K562 (cell line): ENCODE results near the gene ARHGAP28. TPM values are rescaled to one million over a fixed set of nuclear protein-coding genes. Genes with fewer than 3 reads are reported as not detected.

Source experiments
- COPS2 ChIP-seq: fragments of 450-650 bp; conservative IDR thresholded peaks from 2 replicates; pipeline ENCODE4 v1.6.1; 2016; ENCODE audit warnings: mild to moderate bottlenecking, moderate library complexity
- EP300 ChIP-seq: IDR thresholded peaks from 2 replicates; pipeline ENCODE4 v1.6.1; 2012; ENCODE audit warnings: low read length, improper control_type of control experiment
- FOSL1 ChIP-seq: fragments of 200-800 bp; sonication (Bioruptor generic); conservative IDR thresholded peaks from 2 replicates; pipeline ENCODE4 v1.6.1; 2016; ENCODE audit warnings: missing genetic modification characterization, missing compliant biosample characterization
- HDAC3 ChIP-seq: fragments of 450-650 bp; IDR thresholded peaks from 2 replicates; pipeline ENCODE4 v1.6.1; 2018; ENCODE audit warnings: borderline replicate concordance, mild to moderate bottlenecking, moderate library complexity; ENCODE audit not compliant: partially characterized antibody
- MEIS2 ChIP-seq: fragments of 450-650 bp; IDR thresholded peaks from 2 replicates; pipeline ENCODE4 v1.6.1; 2014; ENCODE audit warnings: mild to moderate bottlenecking; ENCODE audit not compliant: partially characterized antibody
- MLLT1 ChIP-seq, 2 experiments: fragments of 450-650 bp; IDR thresholded peaks; 2 replicates each; pipeline ENCODE4 v1.6.1; 2016
- NRF1 ChIP-seq, 2 experiments: fragments of 450-650 bp; IDR thresholded peaks in 1 of 2; conservative IDR thresholded peaks in 1 of 2; 2 replicates each; pipeline ENCODE4 v1.6.1; 2014; ENCODE audit warnings: mild to moderate bottlenecking in 2 of 2
- SIRT6 ChIP-seq: IDR thresholded peaks from one replicate; pipeline ENCODE4 v1.6.1; 2012; ENCODE audit warnings: low read depth, mild to moderate bottlenecking, control low read depth, inconsistent platforms, low read length, moderate library complexity
- SMAD2 ChIP-seq: fragments of 150-350 bp; IDR thresholded peaks from 2 replicates; pipeline ENCODE4 v1.6.1; 2014; ENCODE audit warnings: low read depth, mild to moderate bottlenecking, low read length
- SRSF9 ChIP-seq: fragments of 200-400 bp; formaldehyde crosslinking; IDR thresholded peaks from 2 replicates; pipeline ENCODE4 v1.6.1; 2017; ENCODE audit warnings: low read depth, low read length, borderline replicate concordance
- SUPT5H ChIP-seq: fragments of 450-650 bp; IDR thresholded peaks from 2 replicates; pipeline ENCODE4 v1.6.1; 2016
- TAF15 ChIP-seq: fragments of 200-400 bp; formaldehyde crosslinking; IDR thresholded peaks from 2 replicates; pipeline ENCODE4 v1.6.1; 2017; ENCODE audit warnings: mild to moderate bottlenecking, low read depth, low read length, moderate library complexity
- TBP ChIP-seq: optimal IDR thresholded peaks from 2 replicates; pipeline ENCODE3; 2011; ENCODE audit warnings: low read depth, low read length, improper control_type of control experiment
- TEAD2 ChIP-seq: fragments of 450-650 bp; IDR thresholded peaks from 2 replicates; pipeline ENCODE4 v1.6.1; 2016; ENCODE audit warnings: missing genetic modification characterization, control low read depth, missing compliant biosample characterization
- TEAD4 ChIP-seq, 2 experiments: sonication (generic) in 1 of 2; formaldehyde crosslinking in 1 of 2; IDR thresholded peaks; 2 replicates each; pipeline versions ENCODE4 v1.6.1 to v1.8.0; 2012 to 2022; ENCODE audit warnings: borderline replicate concordance in 1 of 2, inconsistent platforms in 1 of 2, low read length in 1 of 2, mild to moderate bottlenecking in 1 of 2, missing genetic modification reagents in 1 of 2
- THRAP3 ChIP-seq: fragments of 450-650 bp; IDR thresholded peaks from 2 replicates; pipeline ENCODE4 v1.6.1; 2016; ENCODE audit warnings: mild to moderate bottlenecking, inconsistent platforms, borderline replicate concordance
- ZNF511 ChIP-seq: sonication (generic); formaldehyde crosslinking; IDR thresholded peaks from 2 replicates; pipeline ENCODE4 v1.8.0; 2022; ENCODE audit warnings: mild to moderate bottlenecking, missing genetic modification reagents
- ZNF644 ChIP-seq: fragments of 200-800 bp; sonication (Bioruptor generic); IDR thresholded peaks from 2 replicates; pipeline ENCODE4 v1.6.1; 2016; ENCODE audit warnings: low read depth, missing genetic modification characterization, missing compliant biosample characterization
- polyA plus RNA-seq, 8 experiments: library from polyadenylated mRNA; depleted of rRNA in 4 of 8; stranded (reverse) in 5 of 8; unstranded in 3 of 8; fragments of >200 nt; fragmentation: Nextera tagmentation in 2 of 8; fragmentation: Illumina TruSeq in 1 of 8; extraction: Ambion mirVana in 2 of 8; extraction: Trizol in 1 of 8; gene quantifications; 2 replicates each; pipeline versions ENCODE4 v1.2.1 to v1.2.3, GENCODE V29; 2011 to 2014; ENCODE audit warnings: inconsistent platforms in 1 of 8, missing spikeins in 1 of 8
- total RNA-seq, 7 experiments: library from RNA; depleted of rRNA in 6 of 7; stranded (reverse); fragments of >200 nt in 6 of 7; fragmentation: Illumina TruSeq in 2 of 7; extraction: Trizol in 2 of 7; gene quantifications; 2 replicates each; pipeline versions ENCODE4 v1.2.1 to v1.2.3, GENCODE V29; 2011 to 2021; ENCODE audit warnings: low replicate concordance in 1 of 7
- TF ChIP-seq, protein P1 (sequence below): fragments of 450-650 bp; IDR thresholded peaks from 2 replicates; pipeline ENCODE4 v1.6.1; 2017; ENCODE audit warnings: antibody characterized with exemption, mild to moderate bottlenecking

The ARHGAP28 gene
- total and polyA plus RNA-seq, 9 of the 15 experiments (the other 6 are each of a cell fraction or from before 2014, with no cell fraction given): 0.93 to 5.9 (median 5.0) TPM

GRCh38 chr18:6729247-6730091 is at the start of gene ARHGAP28 (continued):
- TF ChIP-seq MEIS2: peak; percentile 58
- TF ChIP-seq EP300: no peak
- no peak for TF ChIP-seq TEAD2 (tag)
- peak; percentile 88 to 90 for TF ChIP-seq NRF1 (conservative IDR thresholded peaks at IDR 0.05 in 1 of 2, IDR thresholded peaks at IDR 0.05 in 1 of 2)
- TF ChIP-seq TBP: no peak
- TF ChIP-seq TAF15: no peak
- TF ChIP-seq, protein P1, sequence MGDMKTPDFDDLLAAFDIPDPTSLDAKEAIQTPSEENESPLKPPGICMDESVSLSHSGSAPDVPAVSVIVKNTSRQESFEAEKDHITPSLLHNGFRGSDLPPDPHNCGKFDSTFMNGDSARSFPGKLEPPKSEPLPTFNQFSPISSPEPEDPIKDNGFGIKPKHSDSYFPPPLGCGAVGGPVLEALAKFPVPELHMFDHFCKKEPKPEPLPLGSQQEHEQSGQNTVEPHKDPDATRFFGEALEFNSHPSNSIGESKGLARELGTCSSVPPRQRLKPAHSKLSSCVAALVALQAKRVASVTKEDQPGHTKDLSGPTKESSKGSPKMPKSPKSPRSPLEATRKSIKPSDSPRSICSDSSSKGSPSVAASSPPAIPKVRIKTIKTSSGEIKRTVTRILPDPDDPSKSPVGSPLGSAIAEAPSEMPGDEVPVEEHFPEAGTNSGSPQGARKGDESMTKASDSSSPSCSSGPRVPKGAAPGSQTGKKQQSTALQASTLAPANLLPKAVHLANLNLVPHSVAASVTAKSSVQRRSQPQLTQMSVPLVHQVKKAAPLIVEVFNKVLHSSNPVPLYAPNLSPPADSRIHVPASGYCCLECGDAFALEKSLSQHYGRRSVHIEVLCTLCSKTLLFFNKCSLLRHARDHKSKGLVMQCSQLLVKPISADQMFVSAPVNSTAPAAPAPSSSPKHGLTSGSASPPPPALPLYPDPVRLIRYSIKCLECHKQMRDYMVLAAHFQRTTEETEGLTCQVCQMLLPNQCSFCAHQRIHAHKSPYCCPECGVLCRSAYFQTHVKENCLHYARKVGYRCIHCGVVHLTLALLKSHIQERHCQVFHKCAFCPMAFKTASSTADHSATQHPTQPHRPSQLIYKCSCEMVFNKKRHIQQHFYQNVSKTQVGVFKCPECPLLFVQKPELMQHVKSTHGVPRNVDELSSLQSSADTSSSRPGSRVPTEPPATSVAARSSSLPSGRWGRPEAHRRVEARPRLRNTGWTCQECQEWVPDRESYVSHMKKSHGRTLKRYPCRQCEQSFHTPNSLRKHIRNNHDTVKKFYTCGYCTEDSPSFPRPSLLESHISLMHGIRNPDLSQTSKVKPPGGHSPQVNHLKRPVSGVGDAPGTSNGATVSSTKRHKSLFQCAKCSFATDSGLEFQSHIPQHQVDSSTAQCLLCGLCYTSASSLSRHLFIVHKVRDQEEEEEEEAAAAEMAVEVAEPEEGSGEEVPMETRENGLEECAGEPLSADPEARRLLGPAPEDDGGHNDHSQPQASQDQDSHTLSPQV: no peak
- no peak for TF ChIP-seq SMAD2
- no peak for TF ChIP-seq ZNF644 (tag)
- no peak for TF ChIP-seq TEAD4 (IDR thresholded peaks at IDR 0.05; ENCODE audit: low read length)
- no peak for TF ChIP-seq TEAD4 (CRISPR knock-in tag; IDR thresholded peaks at IDR 0.05; ENCODE audit: borderline replicate concordance)
- TF ChIP-seq COPS2: no peak
- no peak for TF ChIP-seq HDAC3
- no peak for TF ChIP-seq MLLT1 (IDR thresholded peaks at IDR 0.05)
- no peak for TF ChIP-seq SRSF9
- peak; percentile 12; the same call in 1 of the 2 replicates for TF ChIP-seq SUPT5H
- no peak for TF ChIP-seq THRAP3
- TF ChIP-seq ZNF511 (CRISPR knock-in tag): 0 out of 2 replicates have a peak, but pooled peaks have one; percentile 31
- no peak for TF ChIP-seq SIRT6
- no peak for TF ChIP-seq FOSL1 (tag)
